GM23338 (cell line): ENCODE results near the gene REPIN1.

Experiments used
- CREB1 ChIP-seq: fragments of 250-450 bp; sonication (Bioruptor Pico); IDR thresholded peaks from 2 replicates; pipeline ENCODE4 v1.5.0; 2020; ENCODE audit warnings: low read depth, mild to moderate bottlenecking, moderate library complexity
- EZH2 ChIP-seq: fragments of 200-600 bp; sonication (generic); IDR thresholded peaks from one replicate; pipeline ENCODE4 v1.8.0; 2017; ENCODE audit warnings: antibody characterized with exemption, mild to moderate bottlenecking, low read depth; ENCODE audit not compliant: unreplicated experiment
- EZH2phosphoT487 ChIP-seq: fragments of 200-600 bp; sonication (generic); IDR thresholded peaks from one replicate; pipeline ENCODE4 v1.8.1; 2018; ENCODE audit warnings: antibody characterized with exemption; ENCODE audit not compliant: unreplicated experiment
- JUNB ChIP-seq: IDR thresholded peaks from one replicate; pipeline ENCODE4 v1.6.1; 2016; ENCODE audit warnings: antibody characterized with exemption; ENCODE audit not compliant: unreplicated experiment
- POLR2AphosphoS5 ChIP-seq: IDR thresholded peaks from 2 replicates; pipeline ENCODE4 v1.6.1; 2016; ENCODE audit warnings: antibody characterized with exemption, low read depth
- TF ChIP-seq, protein P1 (sequence below), 2 experiments: fragments of 200-600 bp in 1 of 2; sonication (generic) in 1 of 2; conservative IDR thresholded peaks; 2 replicates each; pipeline versions ENCODE4 v1.5.1 to v1.6.1; 2016 to 2017; ENCODE audit warnings: antibody characterized with exemption in 2 of 2, low read depth in 2 of 2, mild to moderate bottlenecking in 2 of 2, moderate library complexity in 1 of 2
- TF ChIP-seq, protein P2 (sequence below): IDR thresholded peaks from one replicate; pipeline ENCODE4 v1.6.1; 2018; ENCODE audit warnings: antibody characterized with exemption; ENCODE audit not compliant: unreplicated experiment

DNA sequence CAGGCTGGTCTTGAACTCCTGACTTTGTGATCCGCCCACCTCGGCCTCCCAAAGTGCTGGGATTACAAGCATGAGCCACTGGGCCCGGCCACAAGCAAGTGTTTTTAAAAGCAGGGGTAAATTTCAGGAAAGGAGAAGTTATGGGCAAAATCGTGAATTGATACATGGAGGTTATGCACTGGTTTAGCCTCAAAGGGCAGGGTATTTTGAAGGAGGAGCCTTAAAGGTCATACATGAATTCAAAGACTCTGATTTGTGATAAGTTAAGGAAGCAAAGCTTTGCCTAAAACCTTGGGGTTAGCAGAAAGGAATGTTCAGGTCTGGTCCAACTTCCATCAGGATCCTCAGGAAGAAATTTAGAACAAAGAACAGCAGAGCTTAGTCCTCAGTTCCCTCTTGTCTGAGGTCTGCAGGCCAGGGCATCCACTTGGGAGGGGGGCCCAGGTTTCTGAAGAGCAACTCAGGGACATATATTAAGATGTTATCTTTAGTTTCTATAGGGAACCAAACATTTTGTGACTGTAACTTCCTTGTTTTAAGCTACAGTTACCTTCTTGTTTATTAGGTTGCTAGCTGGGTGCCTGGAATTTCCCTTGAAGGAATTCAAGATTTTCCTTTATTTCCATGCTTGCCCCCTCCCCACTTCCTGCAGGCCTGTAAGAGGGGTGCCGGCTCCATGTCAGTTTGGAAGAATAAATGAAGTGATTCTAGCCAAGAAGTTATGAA, 2.8 kb upstream of the REPIN1 start:
- TF ChIP-seq, protein P1, sequence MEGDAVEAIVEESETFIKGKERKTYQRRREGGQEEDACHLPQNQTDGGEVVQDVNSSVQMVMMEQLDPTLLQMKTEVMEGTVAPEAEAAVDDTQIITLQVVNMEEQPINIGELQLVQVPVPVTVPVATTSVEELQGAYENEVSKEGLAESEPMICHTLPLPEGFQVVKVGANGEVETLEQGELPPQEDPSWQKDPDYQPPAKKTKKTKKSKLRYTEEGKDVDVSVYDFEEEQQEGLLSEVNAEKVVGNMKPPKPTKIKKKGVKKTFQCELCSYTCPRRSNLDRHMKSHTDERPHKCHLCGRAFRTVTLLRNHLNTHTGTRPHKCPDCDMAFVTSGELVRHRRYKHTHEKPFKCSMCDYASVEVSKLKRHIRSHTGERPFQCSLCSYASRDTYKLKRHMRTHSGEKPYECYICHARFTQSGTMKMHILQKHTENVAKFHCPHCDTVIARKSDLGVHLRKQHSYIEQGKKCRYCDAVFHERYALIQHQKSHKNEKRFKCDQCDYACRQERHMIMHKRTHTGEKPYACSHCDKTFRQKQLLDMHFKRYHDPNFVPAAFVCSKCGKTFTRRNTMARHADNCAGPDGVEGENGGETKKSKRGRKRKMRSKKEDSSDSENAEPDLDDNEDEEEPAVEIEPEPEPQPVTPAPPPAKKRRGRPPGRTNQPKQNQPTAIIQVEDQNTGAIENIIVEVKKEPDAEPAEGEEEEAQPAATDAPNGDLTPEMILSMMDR (conservative IDR thresholded peaks at IDR 0.05; ENCODE audit: low read depth in 2 of 2): no peak
- TF ChIP-seq, protein P2, sequence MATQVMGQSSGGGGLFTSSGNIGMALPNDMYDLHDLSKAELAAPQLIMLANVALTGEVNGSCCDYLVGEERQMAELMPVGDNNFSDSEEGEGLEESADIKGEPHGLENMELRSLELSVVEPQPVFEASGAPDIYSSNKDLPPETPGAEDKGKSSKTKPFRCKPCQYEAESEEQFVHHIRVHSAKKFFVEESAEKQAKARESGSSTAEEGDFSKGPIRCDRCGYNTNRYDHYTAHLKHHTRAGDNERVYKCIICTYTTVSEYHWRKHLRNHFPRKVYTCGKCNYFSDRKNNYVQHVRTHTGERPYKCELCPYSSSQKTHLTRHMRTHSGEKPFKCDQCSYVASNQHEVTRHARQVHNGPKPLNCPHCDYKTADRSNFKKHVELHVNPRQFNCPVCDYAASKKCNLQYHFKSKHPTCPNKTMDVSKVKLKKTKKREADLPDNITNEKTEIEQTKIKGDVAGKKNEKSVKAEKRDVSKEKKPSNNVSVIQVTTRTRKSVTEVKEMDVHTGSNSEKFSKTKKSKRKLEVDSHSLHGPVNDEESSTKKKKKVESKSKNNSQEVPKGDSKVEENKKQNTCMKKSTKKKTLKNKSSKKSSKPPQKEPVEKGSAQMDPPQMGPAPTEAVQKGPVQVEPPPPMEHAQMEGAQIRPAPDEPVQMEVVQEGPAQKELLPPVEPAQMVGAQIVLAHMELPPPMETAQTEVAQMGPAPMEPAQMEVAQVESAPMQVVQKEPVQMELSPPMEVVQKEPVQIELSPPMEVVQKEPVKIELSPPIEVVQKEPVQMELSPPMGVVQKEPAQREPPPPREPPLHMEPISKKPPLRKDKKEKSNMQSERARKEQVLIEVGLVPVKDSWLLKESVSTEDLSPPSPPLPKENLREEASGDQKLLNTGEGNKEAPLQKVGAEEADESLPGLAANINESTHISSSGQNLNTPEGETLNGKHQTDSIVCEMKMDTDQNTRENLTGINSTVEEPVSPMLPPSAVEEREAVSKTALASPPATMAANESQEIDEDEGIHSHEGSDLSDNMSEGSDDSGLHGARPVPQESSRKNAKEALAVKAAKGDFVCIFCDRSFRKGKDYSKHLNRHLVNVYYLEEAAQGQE: no peak
- no peak for TF ChIP-seq EZH2
- no peak for TF ChIP-seq POLR2AphosphoS5
- no peak for TF ChIP-seq CREB1 (CRISPR knock-in tag)
- TF ChIP-seq JUNB: no peak
- TF ChIP-seq EZH2phosphoT487: no peak
